Measurements from ENCODE around the gene CLDN7.
"Not testable (repeated sequence)": the region's sequence is repeated elsewhere in the genome, so short reads cannot be mapped to it uniquely, and the experiment has no call there.

CLDN7 gene

DNA sequence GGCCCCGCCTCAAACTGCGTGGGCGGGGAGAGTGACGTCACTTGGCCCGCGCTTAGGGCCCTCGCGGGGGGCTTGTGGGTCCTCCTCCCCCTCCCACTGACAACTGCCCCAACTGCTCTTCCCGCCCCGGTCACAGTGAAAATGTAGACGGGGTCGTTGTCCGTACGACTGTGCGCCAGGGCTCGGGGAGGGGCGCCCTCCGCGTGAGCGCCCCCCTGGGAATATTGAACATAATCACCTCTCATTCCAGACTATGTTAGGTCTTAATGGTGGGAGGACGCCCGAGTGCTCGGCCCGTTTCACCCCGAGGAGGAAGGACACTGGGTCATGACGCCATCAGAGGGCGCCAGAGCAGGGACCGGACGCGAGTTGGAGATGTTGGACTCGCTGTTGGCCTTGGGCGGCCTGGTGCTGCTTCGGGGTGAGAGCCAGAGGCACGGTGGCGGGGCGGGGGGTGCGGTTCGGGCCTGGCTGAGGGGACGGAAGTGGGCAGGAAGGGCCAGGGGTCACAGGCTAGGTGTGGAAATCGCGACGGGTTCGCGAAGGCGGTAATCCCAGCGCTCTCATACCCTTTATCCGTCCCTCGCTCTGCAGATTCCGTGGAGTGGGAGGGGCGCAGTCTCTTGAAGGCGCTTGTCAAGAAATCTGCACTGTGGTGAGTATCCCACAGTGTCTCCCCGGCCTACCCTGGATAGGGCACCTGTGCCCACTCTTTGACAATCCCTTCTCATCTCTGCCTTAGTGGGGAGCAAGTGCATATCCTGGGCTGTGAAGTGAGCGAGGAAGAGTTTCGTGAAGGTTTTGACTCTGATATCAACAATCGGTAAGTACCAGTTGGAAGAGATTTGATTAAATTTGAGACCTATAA lies 9.9 kb downstream of the CLDN7 start, which contains the start of gene ELP5:
Gene ELP5 (plus strand): TSS at position 40 of the 868 bp plus-strand sequence. CDS start 336 bp downstream, at position 376.
- DNase-seq, result peak; percentile 81

DNA sequence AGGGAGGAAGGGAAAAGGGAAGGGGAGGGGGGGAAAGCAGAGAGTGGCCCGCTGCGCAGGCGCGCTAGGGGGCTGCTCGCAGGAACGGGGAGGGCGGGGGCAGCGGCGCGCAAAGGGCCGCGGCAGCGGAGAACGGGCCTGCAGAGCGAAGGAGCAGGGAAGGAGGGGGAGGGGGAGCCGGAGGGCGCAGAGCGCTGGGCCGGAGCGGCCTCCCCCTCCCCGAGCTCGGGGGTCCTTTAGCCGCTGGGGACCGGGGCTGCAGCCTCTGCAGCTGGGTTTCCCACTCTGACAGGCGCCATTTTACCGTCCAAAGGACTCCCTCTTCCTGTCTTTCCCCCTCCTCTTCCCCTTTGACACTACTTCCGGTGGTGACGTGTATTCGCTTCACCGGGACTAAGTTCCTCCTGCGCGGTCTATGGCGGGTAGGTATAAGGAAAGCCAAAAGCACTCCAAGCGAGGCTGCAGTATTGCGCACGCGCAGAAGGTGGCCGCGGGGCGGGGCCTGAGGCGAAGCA lies 10.6 kb downstream of the CLDN7 start, which contains the start of gene CTDNEP1:
Gene CTDNEP1 (minus strand): TSS at position 74 of the 515 bp plus-strand sequence. CDS start 438 bp downstream, outside the sequence.
- DNase-seq, result peak; percentile 95

GRCh38 chr17:7250695-7251627 lies 11.3 kb downstream of the CLDN7 start:
- DNase-seq, result no peak

DNA sequence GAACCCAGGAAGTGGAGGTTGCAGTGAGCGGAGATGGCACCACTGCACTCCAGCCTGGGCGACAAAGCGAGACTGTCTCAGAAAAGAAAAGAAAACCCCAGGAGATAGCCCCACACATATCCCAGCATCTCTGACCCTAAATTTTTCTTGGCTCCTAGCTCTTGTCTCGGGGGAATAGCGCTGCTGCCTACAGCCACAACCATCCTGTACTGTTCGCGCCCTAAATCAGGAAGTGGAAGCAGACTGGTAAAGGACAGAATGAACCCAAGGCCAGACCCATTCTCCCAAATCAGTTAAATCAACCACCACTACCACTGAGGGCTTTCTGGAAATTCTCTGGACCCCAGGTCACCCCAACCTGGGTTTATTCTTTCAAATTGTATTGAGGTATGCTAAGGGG lies 12.4 kb downstream of the CLDN7 start:
- no peak for DNase-seq

DNA sequence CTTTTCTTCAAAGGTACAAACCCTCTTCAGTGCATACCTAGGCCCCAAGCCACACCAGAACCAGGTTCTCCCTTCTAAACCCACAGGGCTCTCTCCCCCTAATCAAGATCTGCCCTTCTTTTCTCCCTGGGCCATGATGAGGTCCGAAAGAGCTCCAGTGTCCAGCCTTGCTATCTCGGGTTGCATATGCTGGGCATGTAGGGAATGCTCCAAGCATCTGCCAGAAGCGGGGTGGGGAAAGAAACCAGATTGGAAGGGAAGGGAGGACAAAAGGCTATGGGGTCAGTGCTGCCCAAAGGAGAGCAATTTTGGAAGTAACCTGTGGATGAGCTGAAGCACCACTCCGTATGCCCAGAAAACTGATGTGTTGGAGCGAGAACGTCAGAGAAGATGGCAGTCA lies 13.1 kb downstream of the CLDN7 start:
- DNase-seq, result no peak

GRCh38 chr17:7248796-7249195 lies 13.5 kb downstream of the CLDN7 start:
- DNase-seq, result no peak

GRCh38 chr17:7246779-7247178 lies 15.5 kb downstream of the CLDN7 start:
- no peak for DNase-seq

DNA sequence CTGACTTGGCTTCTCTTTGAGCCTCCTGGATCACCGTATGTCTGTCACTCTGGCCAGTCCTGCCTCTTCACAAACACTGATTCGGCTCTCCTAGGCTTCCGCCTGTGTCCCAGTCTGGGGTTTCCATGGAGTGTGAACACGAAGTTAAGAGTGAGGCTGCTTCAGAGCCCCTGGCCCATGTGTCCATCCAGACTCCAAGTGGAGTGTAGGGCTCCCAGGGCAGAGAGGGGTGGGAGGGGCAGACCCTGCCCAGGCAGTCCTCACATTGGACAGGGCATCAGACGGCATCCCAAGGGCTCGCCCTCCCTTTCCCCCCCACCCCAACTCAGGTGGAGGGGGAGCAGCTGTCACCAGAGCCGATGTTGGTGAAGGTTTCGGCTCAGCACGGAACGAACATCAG lies 18.4 kb downstream of the CLDN7 start:
- not testable (repeated sequence) for DNase-seq

DNA sequence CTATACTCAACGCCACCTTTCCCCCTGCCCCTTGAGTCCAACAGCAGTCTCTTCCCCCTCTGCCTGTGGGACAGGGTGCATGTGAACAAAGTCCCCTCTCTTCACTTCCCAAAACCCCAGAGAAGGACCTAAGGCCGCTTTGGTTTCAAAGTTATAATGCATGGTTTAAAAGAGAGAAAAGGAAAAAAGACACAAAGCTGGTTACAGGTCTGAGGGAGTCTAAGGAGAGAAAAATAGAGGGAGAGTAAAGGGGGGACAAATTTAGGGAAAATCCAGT lies 18.9 kb downstream of the CLDN7 start:
- no peak for DNase-seq

DNA sequence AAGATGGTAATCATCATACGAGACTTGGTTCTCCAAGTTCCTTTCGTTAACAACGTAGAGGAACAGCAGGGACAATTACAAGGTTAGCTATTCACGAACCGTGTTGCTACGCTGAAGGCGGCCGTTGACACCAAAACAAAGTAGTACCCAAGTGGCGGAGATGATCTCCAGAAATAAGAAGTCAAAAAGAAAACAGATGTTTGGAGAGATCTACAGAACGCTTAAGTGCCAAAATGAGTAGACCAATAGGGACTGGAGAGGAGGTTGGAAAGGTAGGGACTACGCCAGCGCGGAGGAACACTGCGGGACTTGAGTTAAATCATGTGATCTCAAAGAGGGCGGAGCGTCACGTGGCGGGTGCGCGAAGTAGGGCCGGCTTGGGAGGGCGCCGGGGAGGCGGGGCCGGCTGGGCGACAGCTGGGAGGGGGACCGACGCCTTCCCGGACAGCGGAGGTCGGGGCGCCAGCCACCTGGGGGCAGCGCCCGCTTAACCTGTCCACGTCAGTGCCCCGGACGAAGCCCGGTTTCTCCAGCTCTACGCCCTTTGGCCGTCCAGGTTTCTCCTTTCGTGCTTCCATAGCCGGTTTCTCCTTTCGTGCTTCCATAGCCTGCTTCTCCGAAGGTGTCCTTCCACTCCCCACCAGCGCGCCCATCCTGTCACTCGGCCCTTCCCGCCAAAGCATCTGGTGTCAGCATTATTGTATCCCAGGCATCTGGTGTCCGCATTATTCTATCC lies 19.4 kb downstream of the CLDN7 start:
- peak; percentile 90 for DNase-seq

- peak; percentile 77 for DNase-seq
These were observed 20.2 kb downstream of the CLDN7 start, which contains the start of gene GABARAP for GRCh38 chr17:7241783-7242716. GABARAP (minus strand) TSS chr17:7242449; CDS start chr17:7242330, 119 bp downstream.

DNA sequence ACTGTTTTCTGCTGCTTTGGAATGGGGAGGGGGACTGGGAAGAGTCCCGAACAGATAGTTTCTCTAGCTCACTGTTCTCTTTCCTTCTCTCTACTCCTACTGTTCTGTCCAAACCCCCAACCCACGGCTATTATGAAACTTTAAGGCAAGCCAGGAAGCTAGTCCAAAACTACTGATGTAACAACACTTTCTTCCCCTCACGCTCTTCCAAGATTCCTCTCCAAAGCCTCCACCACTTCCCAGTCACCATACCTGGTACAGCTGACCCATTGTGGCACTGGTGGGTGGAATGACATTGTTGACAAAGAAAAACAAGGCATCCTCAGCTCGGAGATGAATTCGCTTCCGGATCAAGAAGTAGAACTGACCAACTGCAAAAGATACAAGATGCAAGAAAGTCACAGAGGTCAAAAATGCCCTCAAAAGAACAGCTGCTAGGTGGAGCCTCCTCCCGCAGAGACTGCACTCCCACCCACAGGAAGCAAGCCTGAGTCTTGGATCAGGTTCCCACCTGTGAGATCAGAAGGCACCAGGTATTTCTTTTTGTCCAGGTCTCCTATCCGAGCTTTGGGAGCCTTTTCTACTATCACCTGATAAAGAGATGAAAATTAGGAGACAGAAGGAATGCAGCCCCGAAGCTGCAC lies 21.1 kb downstream of the CLDN7 start:
- DNase-seq, result no peak

- no peak for DNase-seq
These were observed 21.9 kb downstream of the CLDN7 start for GRCh38 chr17:7240375-7240774.

- DNase-seq, result peak; percentile 96
These were observed 22.9 kb downstream of the CLDN7 start, which contains the start of gene PHF23 for GRCh38 chr17:7239091-7240027. PHF23 (minus strand) TSS chr17:7239457; CDS start chr17:7239279, 178 bp downstream.

GRCh38 chr17:7238420-7239090 lies 23.7 kb downstream of the CLDN7 start:
- no peak for DNase-seq

DNA sequence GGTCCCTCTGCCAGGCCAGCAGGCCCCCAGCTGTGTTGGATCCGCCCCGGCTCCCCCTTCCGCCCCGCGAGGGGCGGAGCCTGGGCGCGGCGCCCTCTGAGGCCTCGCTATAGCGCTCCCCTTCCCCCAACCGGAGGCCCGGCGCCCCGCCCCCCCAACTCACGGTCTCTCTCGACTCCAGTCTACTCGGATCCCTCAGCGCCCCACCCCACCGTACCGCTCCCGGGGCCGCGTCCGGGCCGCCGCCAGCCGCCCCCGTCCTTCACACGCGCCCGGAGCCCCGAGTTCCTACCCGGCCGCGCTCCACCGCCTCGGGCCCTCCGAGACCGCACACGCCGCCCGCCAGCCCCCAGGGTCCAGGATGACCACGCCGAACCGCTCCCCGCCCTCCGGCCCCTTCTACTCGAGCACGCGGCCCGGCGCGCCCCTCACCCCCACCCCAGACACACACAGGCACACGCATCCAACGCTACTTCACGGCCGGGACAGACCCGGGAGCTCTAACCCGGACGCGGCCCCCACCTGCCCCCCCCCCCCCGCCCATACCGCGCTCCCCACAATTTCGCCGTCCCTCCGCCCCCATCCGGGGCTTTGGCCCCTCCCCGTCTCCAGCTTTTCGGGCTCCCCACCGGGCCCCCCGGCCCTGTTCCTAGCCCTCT lies 24.4 kb downstream of the CLDN7 start:
- DNase-seq, result peak; percentile 19

- no peak for DNase-seq
These were observed 25.0 kb downstream of the CLDN7 start for GRCh38 chr17:7237266-7237760.

GRCh38 chr17:7236808-7237207 lies 25.5 kb downstream of the CLDN7 start:
- DNase-seq, result no peak

Measured in NCI-H1092 (cell line).